MM.1S (cell line): ENCODE data around the gene TUBGCP2.

Experiments used
- DNase-seq: peaks from one replicate; pipeline ENCODE4 v3.0.0-alpha.2; 2015
- H2AFZ ChIP-seq: fragments of 300-600 bp; sonication (generic); 2 replicates; pipeline ENCODE4 v1.6.0; 2016; ENCODE audit warnings: antibody characterized with exemption, low read length
- H3F3A ChIP-seq: fragments of 300-600 bp; sonication (generic); 2 replicates; pipeline ENCODE4 v1.6.1; 2016; ENCODE audit warnings: mild to moderate bottlenecking, antibody characterized with exemption, low read length, moderate library complexity, mixed read lengths; ENCODE audit not compliant: insufficient read depth
- H3K27ac ChIP-seq: fragments of 300-600 bp; sonication (generic); 2 replicates; pipeline ENCODE4 v1.5.1; 2016; ENCODE audit warnings: mild to moderate bottlenecking, low read length
- H3K27me3 ChIP-seq: fragments of 300-600 bp; sonication (generic); replicated peaks from 2 replicates; pipeline ENCODE4 v1.6.0; 2016; ENCODE audit warnings: low read length; ENCODE audit not compliant: insufficient read depth
- H3K36me3 ChIP-seq: fragments of 300-600 bp; sonication (generic); replicated peaks from 2 replicates; pipeline ENCODE4 v1.6.1; 2016; ENCODE audit warnings: mild to moderate bottlenecking, low read length, mixed read lengths; ENCODE audit not compliant: insufficient read depth
- H3K4me1 ChIP-seq: fragments of 300-600 bp; sonication (generic); 2 replicates; pipeline ENCODE4 v1.6.1; 2016; ENCODE audit warnings: low read length, mixed read lengths
- H3K4me2 ChIP-seq: fragments of 300-600 bp; sonication (generic); 2 replicates; pipeline ENCODE4 v1.6.0; 2016; ENCODE audit warnings: low read depth, low read length
- H3K4me3 ChIP-seq: fragments of 300-600 bp; sonication (generic); 2 replicates; pipeline ENCODE4 v1.5.1; 2016; ENCODE audit warnings: low read length, mixed read lengths
- H3K79me2 ChIP-seq: fragments of 300-600 bp; sonication (generic); 2 replicates; pipeline ENCODE4 v1.6.1; 2016; ENCODE audit warnings: mixed run types, low read length, mixed read lengths
- H3K9ac ChIP-seq: fragments of 300-600 bp; sonication (generic); 2 replicates; pipeline ENCODE4 v1.6.1; 2016; ENCODE audit warnings: low read length, mixed read lengths
- H3K9me2 ChIP-seq: fragments of 300-600 bp; sonication (generic); replicated peaks from 2 replicates; pipeline ENCODE4 v1.6.1; 2016; ENCODE audit warnings: mild to moderate bottlenecking, low read length, mixed read lengths; ENCODE audit not compliant: insufficient read depth
- H3K9me3 ChIP-seq: fragments of 300-600 bp; sonication (generic); replicated peaks from 2 replicates; pipeline ENCODE4 v1.6.1; 2016; ENCODE audit warnings: mild to moderate bottlenecking, low read length, mixed read lengths; ENCODE audit not compliant: insufficient read depth
- H4K20me1 ChIP-seq: fragments of 300-600 bp; sonication (generic); 2 replicates; pipeline ENCODE4 v1.6.1; 2016; ENCODE audit warnings: mild to moderate bottlenecking, low read length, moderate library complexity, mixed read lengths; ENCODE audit not compliant: insufficient read depth
- CTCF ChIP-seq: fragments of 300-600 bp; sonication (generic); IDR thresholded peaks from 2 replicates; pipeline ENCODE4 v1.5.1; 2016; ENCODE audit warnings: antibody characterized with exemption, low read length, mixed read lengths
- EZH2 ChIP-seq: fragments of 300-600 bp; sonication (generic); optimal IDR thresholded peaks from 2 replicates; pipeline ENCODE3; 2017; ENCODE audit warnings: low read depth, mild to moderate bottlenecking, antibody characterized with exemption, low read length, mixed read lengths
- EZH2phosphoT487 ChIP-seq: fragments of 300-600 bp; sonication (generic); IDR thresholded peaks from 2 replicates; pipeline ENCODE4 v1.6.1; 2018; ENCODE audit warnings: antibody characterized with exemption, low read length

The TUBGCP2 gene

GRCh38 chr10:133299224-133299623 lies 9.4 kb downstream of the TUBGCP2 start:
- no peak for TF ChIP-seq EZH2phosphoT487
- TF ChIP-seq CTCF, result no peak
- no peak for TF ChIP-seq EZH2
- no peak for DNase-seq
- H3K4me3 ChIP-seq, result no peak overlapping the region
- H3K4me2 ChIP-seq, result no peak overlapping the region
- no peaks in the 10 kb centered on the region for H3K9me3 ChIP-seq
- peaks cover 20% of the 10 kb centered on the region for H3K79me2 ChIP-seq
- H3K9ac ChIP-seq, result no peak overlapping the region
- H3K27me3 ChIP-seq, result no peaks in the 10 kb centered on the region
- H3K4me1 ChIP-seq, result no peaks in the 10 kb centered on the region
- no peaks in the 10 kb centered on the region for H3F3A ChIP-seq
- H3K27ac ChIP-seq, result no peak overlapping the region
- no peak overlapping the region for H2AFZ ChIP-seq
- H3K9me2 ChIP-seq, result no peaks in the 10 kb centered on the region
- no peaks in the 10 kb centered on the region for H4K20me1 ChIP-seq
- no peaks in the 10 kb centered on the region; the same call in 1 of the 2 replicates for H3K36me3 ChIP-seq

GRCh38 chr10:133298466-133298865 lies 10.2 kb downstream of the TUBGCP2 start:
- Histone ChIP-seq H3K27ac (no peak overlapping the region), H3K4me3 (no peak overlapping the region), H3K9ac (no peak overlapping the region), H3K9me2 (no peaks in the 10 kb centered on the region), H3K4me2 (no peak overlapping the region), H3K4me1 (no peaks in the 10 kb centered on the region), H3K9me3 (no peaks in the 10 kb centered on the region), H3K79me2 (peaks cover 12% of the 10 kb centered on the region), H4K20me1 (no peaks in the 10 kb centered on the region), H3K36me3 (no peaks in the 10 kb centered on the region; the same call in 1 of the 2 replicates), H2AFZ (no peak overlapping the region), H3F3A (no peaks in the 10 kb centered on the region), H3K27me3 (no peaks in the 10 kb centered on the region)
- no peak for DNase-seq
- TF ChIP-seq EZH2 (no peak), EZH2phosphoT487 (no peak), CTCF (no peak)

- H3K27me3 ChIP-seq, result no peaks in the 10 kb centered on the region
- no peak for DNase-seq
- no peak overlapping the region for H3K9ac ChIP-seq
- no peak overlapping the region for H2AFZ ChIP-seq
- TF ChIP-seq EZH2, result no peak
- TF ChIP-seq CTCF, result no peak
- no peak for TF ChIP-seq EZH2phosphoT487
- no peaks in the 10 kb centered on the region; the same call in 1 of the 2 replicates for H3K36me3 ChIP-seq
- H3F3A ChIP-seq, result no peaks in the 10 kb centered on the region
- no peaks in the 10 kb centered on the region for H3K9me3 ChIP-seq
- H3K4me1 ChIP-seq, result no peaks in the 10 kb centered on the region
- H4K20me1 ChIP-seq, result no peaks in the 10 kb centered on the region
- H3K4me3 ChIP-seq, result no peak overlapping the region
- H3K27ac ChIP-seq, result no peak overlapping the region
- peaks cover 2% of the 10 kb centered on the region; the same call in 1 of the 2 replicates for H3K79me2 ChIP-seq
- no peak overlapping the region for H3K4me2 ChIP-seq
- no peaks in the 10 kb centered on the region for H3K9me2 ChIP-seq
Observed at GRCh38 chr10:133297504-133297903, 11.2 kb downstream of the TUBGCP2 start.
